DOHH2 (cell line): Measurements from ENCODE around the gene ACADSB.

Source experiments
- H3F3A ChIP-seq: fragments of 200-600 bp; sonication (generic), shearing (Covaris generic); 2 replicates; pipeline ENCODE4 v1.6.0; 2016; ENCODE audit warnings: antibody characterized with exemption, mild to moderate bottlenecking; ENCODE audit not compliant: control insufficient read depth, insufficient read depth
- H3K27ac ChIP-seq: fragments of 200-600 bp; sonication (generic); 2 replicates; pipeline ENCODE4 v1.5.1; 2014; ENCODE audit warnings: low read depth, mild to moderate bottlenecking, low read length, moderate library complexity
- H3K27me3 ChIP-seq: fragments of 200-600 bp; sonication (generic); 2 replicates; pipeline ENCODE4 v1.6.1; 2014; ENCODE audit warnings: mild to moderate bottlenecking, low read length, mixed read lengths; ENCODE audit not compliant: control insufficient read depth
- H3K36me3 ChIP-seq: fragments of 200-600 bp; sonication (generic); 2 replicates; pipeline ENCODE4 v1.6.1; 2014; ENCODE audit warnings: mild to moderate bottlenecking, low read length, moderate library complexity, mixed read lengths; ENCODE audit not compliant: control insufficient read depth
- H3K4me1 ChIP-seq: fragments of 200-600 bp; sonication (generic); 2 replicates; pipeline ENCODE4 v1.6.1; 2014; ENCODE audit warnings: mild to moderate bottlenecking, low read length, mixed read lengths; ENCODE audit not compliant: control insufficient read depth
- H3K4me2 ChIP-seq: fragments of 200-600 bp; sonication (generic); 2 replicates; pipeline ENCODE4 v1.6.0; 2014; ENCODE audit warnings: mild to moderate bottlenecking, low read length, moderate library complexity
- H3K4me3 ChIP-seq: fragments of 200-600 bp; sonication (generic); 2 replicates; pipeline ENCODE4 v1.5.1; 2014; ENCODE audit warnings: mild to moderate bottlenecking, low read length, mixed read lengths
- H3K79me2 ChIP-seq: fragments of 200-600 bp; sonication (generic); 2 replicates; pipeline ENCODE4 v1.6.1; 2014; ENCODE audit warnings: mild to moderate bottlenecking, low read length, mixed read lengths; ENCODE audit not compliant: control insufficient read depth
- H3K9me2 ChIP-seq: fragments of 200-600 bp; sonication (generic); replicated peaks from 2 replicates; pipeline ENCODE4 v1.6.1; 2014; ENCODE audit warnings: mild to moderate bottlenecking, low read length, mixed read lengths; ENCODE audit not compliant: control insufficient read depth
- H3K9me3 ChIP-seq: fragments of 200-600 bp; sonication (generic); 2 replicates; pipeline ENCODE4 v1.6.1; 2014; ENCODE audit warnings: antibody characterized with exemption, low read length, mixed read lengths; ENCODE audit not compliant: control insufficient read depth, insufficient read depth
- H4K20me1 ChIP-seq: fragments of 200-600 bp; sonication (generic); 2 replicates; pipeline ENCODE4 v1.6.0; 2014; ENCODE audit warnings: low read depth, mild to moderate bottlenecking, antibody characterized with exemption, low read length, moderate library complexity; ENCODE audit not compliant: control insufficient read depth, insufficient read depth
- CTCF ChIP-seq: fragments of 200-600 bp; sonication (generic); IDR thresholded peaks from one replicate; pipeline ENCODE4 v1.5.1; 2014; ENCODE audit warnings: antibody characterized with exemption, mild to moderate bottlenecking, low read depth, low read length; ENCODE audit not compliant: poor library complexity, severe bottlenecking
- EZH2phosphoT487 ChIP-seq: fragments of 200-600 bp; sonication (generic); IDR thresholded peaks from 2 replicates; pipeline ENCODE4 v1.6.1; 2017; ENCODE audit warnings: borderline replicate concordance, mild to moderate bottlenecking, antibody characterized with exemption, low read length, moderate library complexity, mixed read lengths

Gene ACADSB

DNA sequence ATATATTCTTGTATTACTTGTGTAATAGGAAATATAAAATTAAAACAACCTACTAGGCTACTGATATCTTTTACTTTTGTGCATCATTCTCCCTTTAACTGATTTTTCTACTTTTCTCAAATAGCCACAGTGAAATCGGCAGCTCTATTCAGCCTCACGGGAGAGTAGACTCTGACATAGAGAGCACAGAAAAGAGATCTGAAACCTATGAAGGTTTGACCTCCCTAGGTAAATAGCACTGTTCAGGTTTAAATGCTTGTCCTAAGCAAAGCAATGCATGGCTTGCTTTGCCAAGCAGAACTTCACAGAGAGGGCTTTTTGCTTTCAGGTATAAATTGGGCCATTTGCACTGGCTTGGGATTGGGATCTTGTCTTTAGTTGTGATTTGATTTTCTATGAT, 53.1 kb downstream of the ACADSB start:
- Histone ChIP-seq H3K4me3 (no peak overlapping the region), H3K79me2 (no peaks in the 10 kb centered on the region), H3K9me2 (no peaks in the 10 kb centered on the region), H3F3A (no peaks in the 10 kb centered on the region), H3K9me3 (no peaks in the 10 kb centered on the region), H3K4me2 (no peak overlapping the region), H3K4me1 (no peaks in the 10 kb centered on the region), H4K20me1 (no peaks in the 10 kb centered on the region), H3K36me3 (no peaks in the 10 kb centered on the region), H3K27me3 (no peaks in the 10 kb centered on the region), H3K27ac (no peak overlapping the region)
- TF ChIP-seq CTCF (no peak), EZH2phosphoT487 (no peak)

GRCh38 chr10:123062726-123063125, 53.9 kb downstream of the ACADSB start:
- Histone ChIP-seq H3K9me3 (no peaks in the 10 kb centered on the region), H3K27ac (no peak overlapping the region), H3K9me2 (no peaks in the 10 kb centered on the region), H3K27me3 (no peaks in the 10 kb centered on the region), H3K36me3 (no peaks in the 10 kb centered on the region), H3K4me1 (no peaks in the 10 kb centered on the region), H4K20me1 (no peaks in the 10 kb centered on the region), H3K4me3 (no peak overlapping the region), H3F3A (no peaks in the 10 kb centered on the region), H3K4me2 (no peak overlapping the region), H3K79me2 (no peaks in the 10 kb centered on the region)
- TF ChIP-seq CTCF (no peak), EZH2phosphoT487 (no peak)

DNA sequence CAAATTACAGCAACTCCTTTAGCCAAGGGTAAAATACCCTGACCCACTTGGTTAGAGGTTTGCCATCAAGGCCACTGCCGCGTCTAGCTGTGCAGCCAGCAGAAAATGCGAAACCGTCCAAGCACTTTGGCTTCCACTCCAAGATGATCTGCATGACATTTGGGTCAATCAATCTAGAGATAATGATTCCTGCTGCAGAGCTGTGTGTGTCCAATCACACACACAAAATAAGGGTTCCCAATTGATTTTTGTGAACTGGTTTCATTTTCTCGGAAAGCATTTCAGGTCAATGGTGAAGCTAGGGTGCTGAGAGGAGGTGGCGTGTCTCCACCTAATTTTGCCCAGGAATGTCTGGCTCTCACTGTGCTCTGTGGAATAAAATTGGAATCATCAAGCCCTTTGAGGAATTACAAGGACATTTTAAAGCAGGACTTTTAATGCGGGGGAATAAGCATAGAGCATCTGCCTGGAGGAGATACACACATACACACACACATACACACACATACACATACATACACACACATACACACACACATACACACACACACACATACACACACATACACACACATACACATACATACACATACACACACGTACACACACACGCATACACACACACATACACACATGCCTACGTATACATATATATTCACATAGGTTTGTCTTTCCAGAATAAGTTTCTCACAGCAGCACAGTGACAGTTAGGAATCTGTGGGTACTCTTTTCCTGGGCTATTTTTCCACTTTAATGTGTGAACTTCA, 59.5 kb downstream of the ACADSB start:
- H3K4me1 ChIP-seq = 0 out of 2 replicates have a peak, but pooled peaks cover 6% of the 10 kb centered on the region
- no peaks in the 10 kb centered on the region for H3K9me3 ChIP-seq
- H3K4me2 ChIP-seq = no peak overlapping the region
- no peak overlapping the region for H3K27ac ChIP-seq
- no peaks in the 10 kb centered on the region for H3K9me2 ChIP-seq
- no peaks in the 10 kb centered on the region for H4K20me1 ChIP-seq
- no peaks in the 10 kb centered on the region for H3F3A ChIP-seq
- no peaks in the 10 kb centered on the region for H3K79me2 ChIP-seq
- no peak overlapping the region for H3K4me3 ChIP-seq
- no peaks in the 10 kb centered on the region for H3K36me3 ChIP-seq
- TF ChIP-seq EZH2phosphoT487 (no peak), CTCF (no peak)
- H3K27me3 ChIP-seq = no peaks in the 10 kb centered on the region
